GM18499 (cell line): ENCODE measurements around the gene COG7.
"Not testable (repeated sequence)": the region's sequence is repeated elsewhere in the genome, so short reads cannot be mapped to it uniquely, and the experiment has no call there.

Experiments
- ATAC-seq: cut with Tn5 transposase; IDR thresholded peaks from one replicate; pipeline ENCODE4 v1.9.1; 2021; ENCODE audit warnings: moderate number of reproducible peaks; ENCODE audit not compliant: insufficient read depth, unreplicated experiment

COG7 gene

GRCh38 chr16:23367564-23367963 is 85.4 kb downstream of the COG7 start:
- no peak for ATAC-seq

DNA sequence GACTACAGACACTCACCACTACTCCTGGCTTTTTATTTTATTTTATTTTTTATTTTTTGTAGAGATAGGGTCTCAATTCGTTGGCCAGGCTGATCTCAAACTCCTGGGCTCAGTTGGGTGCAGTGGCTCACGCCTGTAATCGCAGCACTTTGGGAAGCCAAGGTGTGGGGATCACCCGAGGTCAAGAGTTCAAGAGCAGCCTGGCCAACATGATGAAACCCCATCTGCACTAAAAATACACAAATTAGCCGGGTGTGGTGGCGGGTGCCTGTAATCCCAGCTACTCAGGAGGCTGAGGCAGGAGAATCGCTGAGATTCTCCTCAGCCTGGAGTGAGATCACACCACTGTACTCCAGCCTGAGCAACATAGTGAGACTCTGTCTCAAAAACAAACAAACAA is 86.6 kb downstream of the COG7 start:
- not testable (repeated sequence) for ATAC-seq

DNA sequence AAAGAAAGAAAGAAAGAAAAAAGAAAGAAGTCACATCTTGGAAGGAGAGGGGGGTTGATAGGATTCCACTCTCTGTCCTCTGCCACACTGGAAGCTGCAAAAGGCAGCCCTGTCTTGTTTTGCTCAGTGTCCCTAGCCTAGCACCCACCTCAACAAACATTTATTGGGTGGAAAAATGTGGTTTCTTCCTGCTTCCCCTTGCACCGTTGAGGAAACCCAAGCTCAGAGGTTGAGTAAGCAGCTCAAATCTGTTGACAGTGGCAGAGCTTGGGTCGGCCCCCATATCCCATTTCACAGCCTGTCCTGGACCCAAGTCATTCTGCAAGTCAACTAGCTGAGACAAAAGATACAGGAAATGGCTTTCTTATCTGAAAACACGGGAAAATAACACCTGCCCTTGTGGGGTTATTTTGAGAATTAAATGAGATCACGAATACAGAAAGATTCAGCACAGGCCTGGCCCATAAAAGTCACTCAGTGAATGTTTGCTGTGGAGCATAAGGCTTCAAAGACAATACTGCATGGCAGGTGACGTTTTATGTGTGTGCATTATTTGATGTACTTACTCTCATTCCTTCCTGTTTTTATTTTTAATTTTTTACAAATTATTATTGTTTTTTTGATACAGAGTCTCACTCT is 87.3 kb downstream of the COG7 start:
- ATAC-seq, result no peak

DNA sequence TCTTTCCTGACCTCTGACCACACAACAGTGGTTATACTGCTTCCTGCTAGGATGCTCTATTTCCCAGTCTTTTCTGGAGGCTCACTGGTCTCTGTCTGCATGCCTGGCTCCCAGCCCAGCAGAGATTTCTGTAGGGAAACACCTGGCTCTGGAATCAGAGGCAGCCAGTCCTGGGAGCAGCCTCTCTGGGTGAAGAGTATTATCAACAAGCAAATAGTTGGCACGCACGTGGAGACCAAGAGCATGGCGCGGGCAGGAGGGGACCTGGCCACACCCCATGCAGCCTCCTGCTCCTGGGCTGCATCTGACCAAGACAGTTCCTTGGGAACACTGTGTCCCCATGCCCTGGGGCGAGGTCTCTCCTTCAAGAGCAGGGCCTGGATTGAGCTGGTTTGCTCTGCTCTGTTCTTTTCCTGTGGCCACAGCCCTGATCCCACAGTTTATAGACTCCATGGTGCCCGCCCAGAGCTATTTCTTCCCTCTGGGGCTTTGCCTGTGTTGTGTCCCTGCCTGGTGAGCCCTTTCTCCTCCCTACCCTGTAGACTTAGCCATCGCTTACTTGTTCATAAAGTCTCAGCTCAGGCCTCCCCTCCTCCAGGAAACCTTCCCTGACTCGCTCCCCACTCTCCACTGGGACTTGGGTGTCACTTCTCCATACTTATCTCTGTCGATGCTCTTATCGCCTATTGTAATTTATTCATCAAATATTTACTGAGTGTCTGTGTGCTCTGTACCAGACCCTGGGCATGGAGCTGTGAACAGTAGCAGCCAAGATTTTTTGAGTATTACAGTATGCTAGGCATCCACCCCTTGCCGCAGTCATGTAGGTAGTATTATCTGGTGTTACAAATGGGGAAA is 90.3 kb downstream of the COG7 start:
- no peak for ATAC-seq

GRCh38 chr16:23359092-23359760 is 93.8 kb downstream of the COG7 start:
- no peak for ATAC-seq

- no peak for ATAC-seq
These were observed 95.2 kb downstream of the COG7 start for GRCh38 chr16:23357761-23358290.

DNA sequence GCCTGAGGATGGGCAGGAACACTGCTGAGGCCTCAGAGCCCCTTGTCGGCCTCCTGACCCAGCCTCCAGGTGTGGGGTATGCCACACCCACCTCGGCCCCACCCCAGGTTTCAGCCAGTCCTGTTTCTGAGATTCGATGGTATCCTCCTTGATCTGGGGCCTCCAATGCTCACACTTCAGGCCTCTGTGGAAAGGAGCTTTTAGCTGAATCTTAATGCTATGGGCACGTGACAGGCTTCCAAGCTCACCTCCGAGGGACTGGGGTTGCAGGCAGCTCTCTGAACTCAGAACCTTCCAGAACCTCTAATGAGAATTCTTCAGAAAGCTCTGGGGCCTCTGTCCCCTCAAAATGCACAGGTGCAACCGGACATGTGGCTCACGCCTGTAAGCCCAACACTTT is 96.0 kb downstream of the COG7 start:
- ATAC-seq, result no peak

GRCh38 chr16:23355106-23355670 is 97.8 kb downstream of the COG7 start:
- ATAC-seq, result no peak

GRCh38 chr16:23354246-23354645 is 98.7 kb downstream of the COG7 start:
- no peak for ATAC-seq

DNA sequence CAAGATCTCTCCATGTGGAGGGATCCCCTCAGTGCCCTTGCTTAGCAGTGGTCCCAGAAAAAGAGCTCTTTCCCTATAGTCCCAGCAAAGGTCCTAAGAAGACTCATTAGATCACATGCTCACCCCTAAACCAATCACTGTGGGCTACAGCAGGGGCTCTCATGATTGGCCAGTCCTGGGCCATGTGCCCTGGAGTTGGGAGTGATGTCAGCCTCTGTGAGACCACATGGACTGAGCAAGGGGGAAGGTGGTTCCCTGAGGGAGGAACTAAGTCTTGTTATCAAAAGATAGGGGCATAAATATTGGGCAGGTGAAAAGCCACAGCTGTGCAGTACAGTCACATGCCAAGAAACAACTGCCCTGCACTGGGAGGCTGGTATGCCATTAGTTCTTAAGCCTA is 99.5 kb downstream of the COG7 start:
- ATAC-seq, result no peak

DNA sequence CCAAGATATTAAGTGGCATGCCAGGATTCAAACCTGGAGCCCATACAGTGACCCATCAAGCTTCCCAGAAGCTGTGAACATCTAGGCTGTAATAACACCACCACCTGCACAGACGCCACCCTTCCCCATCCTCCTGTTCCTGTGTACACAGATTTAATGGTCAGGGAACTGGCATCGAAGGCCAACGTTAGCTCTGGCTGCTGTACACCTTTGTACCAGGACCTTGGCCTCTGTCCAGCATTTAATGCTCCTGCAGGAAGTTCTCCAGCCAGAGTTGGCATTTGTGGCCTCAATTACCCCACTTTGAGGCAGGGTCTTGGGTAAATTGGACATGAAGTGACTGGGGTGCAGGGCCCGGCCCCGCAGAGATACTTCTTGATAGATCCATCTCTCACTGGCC is 101.6 kb downstream of the COG7 start:
- ATAC-seq, result no peak

DNA sequence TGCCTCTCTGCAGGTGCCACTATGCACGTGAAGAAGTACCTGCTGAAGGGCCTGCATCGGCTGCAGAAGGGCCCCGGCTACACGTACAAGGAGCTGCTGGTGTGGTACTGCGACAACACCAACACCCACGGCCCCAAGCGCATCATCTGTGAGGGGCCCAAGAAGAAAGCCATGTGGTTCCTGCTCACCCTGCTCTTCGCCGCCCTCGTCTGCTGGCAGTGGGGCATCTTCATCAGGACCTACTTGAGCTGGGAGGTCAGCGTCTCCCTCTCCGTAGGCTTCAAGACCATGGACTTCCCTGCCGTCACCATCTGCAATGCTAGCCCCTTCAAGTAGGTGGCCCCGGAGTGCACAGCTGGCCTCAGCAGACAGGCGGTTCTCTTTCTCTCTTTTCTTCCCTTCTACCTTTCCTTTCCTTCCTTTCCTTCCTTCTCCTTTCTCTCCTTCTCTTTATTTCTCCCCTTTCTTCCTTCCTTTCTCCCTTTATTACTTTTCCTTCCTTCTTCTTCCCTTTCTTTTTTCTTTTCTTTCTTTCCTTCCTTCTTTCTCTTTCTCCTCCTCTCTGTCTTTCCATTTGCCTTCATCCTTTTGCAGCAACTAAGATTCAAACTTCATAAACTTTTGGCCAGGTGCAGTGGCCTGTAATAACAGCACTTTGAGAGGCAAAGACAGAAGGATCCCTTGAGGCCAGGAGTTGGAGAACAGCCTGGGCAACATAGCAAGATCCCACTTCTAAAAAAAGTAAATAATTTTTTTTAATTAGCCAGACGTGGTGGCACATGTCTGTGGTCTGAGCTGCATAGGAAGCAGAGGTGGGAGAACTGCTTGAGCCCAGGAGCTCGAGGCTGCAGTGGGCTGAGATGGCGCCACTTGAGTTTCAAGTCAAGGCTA is 104.2 kb downstream of the COG7 start:
- no peak for ATAC-seq

DNA sequence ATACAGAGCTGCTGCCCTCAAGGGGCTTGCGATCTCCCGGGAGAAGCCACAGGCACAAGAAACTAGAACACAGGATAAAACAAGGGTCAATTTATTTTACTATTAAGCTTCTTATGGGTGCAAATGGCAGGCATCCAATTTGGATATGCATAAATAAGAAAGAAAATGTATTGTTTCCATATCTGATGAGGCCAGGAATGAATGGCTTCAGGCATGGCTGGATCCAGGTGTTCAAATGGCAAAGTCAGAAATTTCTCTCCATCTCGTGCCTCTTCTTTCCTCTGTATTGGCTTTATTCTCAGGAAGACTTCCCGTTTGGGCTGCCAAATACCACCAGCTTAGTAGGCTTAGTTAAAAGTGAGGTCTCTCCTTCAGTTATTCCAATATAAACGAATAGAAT is 107.8 kb downstream of the COG7 start:
- ATAC-seq, result no peak

- ATAC-seq, result no peak
These were observed 109.1 kb downstream of the COG7 start for GRCh38 chr16:23343643-23344612.

GRCh38 chr16:23342083-23342640 is 110.8 kb downstream of the COG7 start:
- ATAC-seq, result no peak

GRCh38 chr16:23339787-23340186 is 113.2 kb downstream of the COG7 start:
- ATAC-seq, result no peak
